Measurements from ENCODE around the gene ACTN1.
"Not testable (repeated sequence)": the region's sequence is repeated elsewhere in the genome, so short reads cannot be mapped to it uniquely, and the experiment has no call there.

The ACTN1 gene

DNA sequence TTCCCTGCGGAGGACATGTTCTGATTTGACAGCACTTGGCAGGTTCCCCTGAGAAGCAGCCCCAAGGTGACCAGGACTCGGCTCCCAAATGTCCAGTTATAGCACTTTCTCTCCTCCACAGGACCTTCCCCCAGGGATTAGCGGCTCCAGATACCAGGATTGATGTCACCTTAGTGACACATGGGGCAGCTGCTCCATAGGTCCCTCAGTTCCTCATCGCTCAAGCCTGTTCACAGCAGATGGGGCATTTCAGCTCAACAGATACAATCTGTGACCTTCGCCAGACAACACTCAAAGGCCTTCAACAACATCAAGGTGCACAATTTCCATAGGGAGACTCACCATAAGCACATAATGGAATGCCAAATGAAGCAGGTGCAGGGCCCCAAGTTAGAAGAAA is 118.3 kb downstream of the ACTN1 start:
- TF ChIP-seq CTCF (IDR thresholded peaks at IDR 0.05): no peak
- no peaks in the 10 kb centered on the region for H3K27me3 ChIP-seq
- H3K4me1 ChIP-seq (ENCODE audit: control insufficient read depth in 1 of 2, insufficient read depth in 1 of 2, low read depth in 1 of 2, low read length in 1 of 2): peaks cover 4 to 6% of the 10 kb centered on the region in 2 experiments
- no peak overlapping the region for H3K27ac ChIP-seq
- H3K9me3 ChIP-seq: no peaks in the 10 kb centered on the region
- peaks cover 6% of the 10 kb centered on the region for H3K36me3 ChIP-seq
- no peak overlapping the region for H3K4me3 ChIP-seq (ENCODE audit: low read depth in 1 of 2, low read length in 1 of 2)

GRCh38 chr14:68857516-68858070 is 121.5 kb downstream of the ACTN1 start:
- H3K27ac ChIP-seq: no peak overlapping the region
- H3K9me3 ChIP-seq: no peaks in the 10 kb centered on the region
- no peaks in the 10 kb centered on the region for H3K27me3 ChIP-seq
- no peak overlapping the region for H3K4me3 ChIP-seq (ENCODE audit: low read depth in 1 of 2, low read length in 1 of 2)
- H3K4me1 ChIP-seq (ENCODE audit: control insufficient read depth in 1 of 2, insufficient read depth in 1 of 2, low read depth in 1 of 2, low read length in 1 of 2): peaks cover 4 to 6% of the 10 kb centered on the region in 2 experiments
- no peak for TF ChIP-seq CTCF (IDR thresholded peaks at IDR 0.05)
- no peaks in the 10 kb centered on the region for H3K36me3 ChIP-seq

- no peak for TF ChIP-seq CTCF (IDR thresholded peaks at IDR 0.05)
- Histone ChIP-seq H3K9me3 (no peaks in the 10 kb centered on the region), H3K27me3 (no peaks in the 10 kb centered on the region), H3K27ac (no peak overlapping the region), H3K4me3 (ENCODE audit: low read depth in 1 of 2, low read length in 1 of 2) (no peak overlapping the region), H3K36me3 (no peaks in the 10 kb centered on the region), H3K4me1 (ENCODE audit: control insufficient read depth in 1 of 2, insufficient read depth in 1 of 2, low read depth in 1 of 2, low read length in 1 of 2) (peaks cover 4 to 6% of the 10 kb centered on the region in 2 experiments)
These were observed 122.5 kb downstream of the ACTN1 start for GRCh38 chr14:68856572-68856971.

DNA sequence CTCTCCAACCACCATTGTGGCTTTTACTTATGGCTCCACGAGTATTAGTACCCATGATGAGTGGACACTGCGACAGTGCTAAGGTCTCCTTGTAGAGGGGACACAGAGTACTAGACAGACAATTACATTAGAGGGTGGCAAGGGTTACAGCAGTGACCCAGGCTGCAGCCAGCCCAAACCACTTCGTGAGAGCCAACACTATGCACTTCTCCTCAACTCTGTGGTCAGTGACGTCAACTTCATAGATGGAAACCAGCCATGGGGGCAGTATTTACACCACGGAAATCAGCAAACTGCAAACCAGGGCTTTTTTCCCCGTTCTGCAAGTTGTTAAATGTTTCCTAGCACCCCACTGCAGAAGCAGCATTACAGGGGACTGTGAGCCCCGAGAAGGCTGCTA is 124.7 kb downstream of the ACTN1 start:
- no peak overlapping the region for H3K4me3 ChIP-seq (ENCODE audit: low read depth in 1 of 2, low read length in 1 of 2)
- H3K9me3 ChIP-seq: no peaks in the 10 kb centered on the region
- no peaks in the 10 kb centered on the region for H3K36me3 ChIP-seq
- TF ChIP-seq CTCF (IDR thresholded peaks at IDR 0.05): no peak
- H3K27me3 ChIP-seq: no peaks in the 10 kb centered on the region
- no peak overlapping the region for H3K27ac ChIP-seq
- H3K4me1 ChIP-seq (ENCODE audit: control insufficient read depth in 1 of 2, insufficient read depth in 1 of 2, low read depth in 1 of 2, low read length in 1 of 2): peaks cover 4 to 6% of the 10 kb centered on the region in 2 experiments

DNA sequence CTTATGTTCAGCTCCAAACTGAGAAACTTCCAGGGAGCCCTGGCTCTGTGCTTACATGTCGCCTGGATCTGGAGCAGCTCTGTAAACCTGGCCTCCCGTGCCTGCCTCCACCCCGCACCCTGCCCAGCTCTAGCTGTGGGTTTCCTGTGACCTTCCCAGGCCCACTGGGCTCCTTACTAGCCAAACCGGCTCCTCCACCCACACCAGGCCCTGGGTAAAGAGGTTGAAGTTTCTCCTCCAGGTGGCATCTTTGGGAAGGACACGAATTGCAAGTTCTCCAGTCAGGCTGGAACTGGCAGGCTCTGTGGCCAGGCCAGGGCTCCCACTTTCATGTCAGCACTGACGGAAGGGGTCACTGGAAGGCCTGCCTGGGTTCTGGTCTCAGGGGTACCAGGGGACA is 125.4 kb downstream of the ACTN1 start:
- H3K4me1 ChIP-seq (ENCODE audit: control insufficient read depth in 1 of 2, insufficient read depth in 1 of 2, low read depth in 1 of 2, low read length in 1 of 2): peaks cover 4 to 6% of the 10 kb centered on the region in 2 experiments
- H3K4me3 ChIP-seq (ENCODE audit: low read depth in 1 of 2, low read length in 1 of 2): no peak overlapping the region
- no peaks in the 10 kb centered on the region for H3K36me3 ChIP-seq
- TF ChIP-seq CTCF (IDR thresholded peaks at IDR 0.05): no peak
- H3K27me3 ChIP-seq: no peaks in the 10 kb centered on the region
- H3K9me3 ChIP-seq: no peaks in the 10 kb centered on the region
- H3K27ac ChIP-seq: no peak overlapping the region

GRCh38 chr14:68852493-68852892 is 126.6 kb downstream of the ACTN1 start:
- H3K36me3 ChIP-seq; H3K9me3 ChIP-seq; H3K27ac ChIP-seq; H3K4me1 ChIP-seq (ENCODE audit: control insufficient read depth in 1 of 2, insufficient read depth in 1 of 2, low read depth in 1 of 2, low read length in 1 of 2); H3K4me3 ChIP-seq (ENCODE audit: low read depth in 1 of 2, low read length in 1 of 2); H3K27me3 ChIP-seq: not testable (repeated sequence)
